Activated T-helper 9 cell treated with anti-CD3 and anti-CD28 coated beads, Interleukin-2, amount 50 U/mL, for 16 hours (primary cell): ENCODE data around the gene ACAA1.
"Not testable (repeated sequence)": the region's sequence is repeated elsewhere in the genome, so short reads cannot be mapped to it uniquely, and the experiment has no call there.

Experiments
- DNase-seq: peaks from one replicate; pipeline ENCODE4 v3.0.0-alpha.2; 2020; ENCODE audit warnings: low read depth

Gene ACAA1

GRCh38 chr3:38101811-38102443 is 35.0 kb downstream of the ACAA1 start:
- no peak for DNase-seq

DNA sequence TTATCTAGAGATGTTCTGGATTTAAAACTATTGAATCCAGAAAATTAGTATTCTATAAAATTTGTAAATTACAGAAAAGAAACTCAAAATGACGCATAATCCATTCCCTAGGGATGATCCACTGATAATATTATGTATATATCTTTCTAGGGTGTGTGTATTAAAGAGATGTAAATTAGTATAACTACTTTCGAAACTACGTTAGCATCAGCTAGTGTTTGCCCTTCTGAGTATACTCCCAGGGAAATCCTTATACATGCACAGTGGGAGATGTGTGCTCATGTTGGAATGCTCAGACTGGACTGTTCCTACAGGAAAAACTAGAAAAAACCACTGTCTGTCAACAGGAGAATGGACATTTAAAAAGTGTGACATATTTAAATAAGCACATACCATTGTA is 36.4 kb downstream of the ACAA1 start:
- DNase-seq = no peak

- no peak for DNase-seq
Measured at GRCh38 chr3:38099518-38099917, 37.4 kb downstream of the ACAA1 start.

GRCh38 chr3:38098376-38098723 is 38.6 kb downstream of the ACAA1 start:
- no peak for DNase-seq

DNA sequence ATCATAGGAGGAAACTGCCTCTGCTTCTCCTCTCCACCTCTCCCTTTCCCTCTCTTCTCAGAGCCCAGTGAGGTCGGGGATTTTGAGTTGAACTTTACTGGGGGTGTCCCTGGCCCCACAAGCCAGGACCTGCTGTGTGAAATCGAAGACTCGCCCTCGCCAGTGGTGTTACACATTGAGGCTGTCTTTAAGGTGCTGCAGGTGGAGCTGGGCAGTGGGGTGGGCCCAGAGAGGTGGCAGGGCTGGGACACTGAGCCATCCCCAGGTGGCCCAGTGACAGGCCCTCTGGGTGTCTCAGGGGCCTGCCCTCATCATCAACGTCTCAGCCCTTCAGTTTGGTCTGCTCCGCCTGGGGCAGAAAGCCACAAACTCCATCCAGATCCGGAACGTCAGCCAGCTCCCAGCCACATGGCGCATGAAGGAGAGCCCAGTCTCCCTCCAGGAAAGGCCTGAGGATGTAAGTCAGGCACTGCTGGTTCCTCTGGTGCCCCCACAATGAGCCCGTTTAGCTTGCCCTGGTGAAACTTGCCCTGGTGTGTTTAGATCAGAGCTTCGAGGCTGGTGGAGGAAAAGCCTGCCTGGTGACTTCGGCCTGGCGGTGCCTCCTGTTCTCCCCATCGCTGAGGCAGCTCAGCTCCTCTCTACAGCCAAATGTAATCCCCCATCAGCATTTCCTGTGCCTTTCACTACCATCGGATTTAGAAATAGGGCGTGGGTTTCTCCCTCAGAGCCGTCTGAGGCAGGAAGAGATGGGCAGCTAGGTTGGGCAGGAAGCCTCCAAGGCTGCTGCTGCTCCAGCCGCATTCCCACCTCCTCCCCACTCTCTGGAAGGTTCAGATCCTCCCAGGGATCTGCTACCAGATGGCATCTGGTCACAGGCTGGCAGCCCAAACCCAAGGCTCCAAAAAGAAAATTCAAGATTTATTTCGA is 39.2 kb downstream of the ACAA1 start:
- DNase-seq = no peak

DNA sequence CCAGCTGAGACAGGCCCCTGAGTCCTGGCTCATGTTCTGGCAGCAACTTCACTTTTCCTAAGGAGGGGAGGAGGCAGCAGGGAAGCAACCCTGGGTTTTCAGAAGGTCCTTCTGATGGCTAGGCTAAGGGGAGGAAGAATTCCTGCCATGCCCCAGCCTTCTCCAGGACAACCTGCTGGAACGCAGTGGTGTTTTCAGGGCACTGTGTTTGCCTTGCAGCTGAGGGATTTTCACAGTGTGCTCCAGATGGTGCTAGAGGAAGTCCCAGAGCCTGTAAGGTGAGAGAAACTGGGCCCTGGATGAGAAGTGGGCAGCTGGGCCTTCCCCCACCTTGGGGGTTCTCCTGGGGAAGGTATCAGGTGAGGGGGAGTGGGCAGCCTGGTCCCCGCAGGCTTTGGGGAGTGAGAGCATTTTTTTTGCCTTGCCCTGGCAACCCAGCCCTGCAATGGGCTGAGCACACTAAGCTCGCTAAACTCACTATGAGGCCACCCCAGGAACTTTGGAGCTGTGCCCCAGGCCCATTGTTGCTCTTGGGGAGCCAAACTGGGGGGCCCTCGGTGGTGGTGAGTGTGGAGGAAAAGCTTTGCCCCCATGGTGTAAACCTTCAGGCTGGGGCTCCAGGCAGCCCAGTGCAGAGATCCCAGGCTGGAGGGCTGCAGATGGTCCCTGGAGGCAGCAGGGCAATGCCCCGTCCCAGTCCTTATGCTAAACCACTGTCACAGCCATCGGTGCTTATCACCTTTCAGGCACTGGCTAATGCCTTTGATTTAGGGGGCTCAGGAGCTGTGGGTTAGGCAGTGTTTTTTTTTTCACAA is 41.1 kb downstream of the ACAA1 start:
- DNase-seq = no peak

DNA sequence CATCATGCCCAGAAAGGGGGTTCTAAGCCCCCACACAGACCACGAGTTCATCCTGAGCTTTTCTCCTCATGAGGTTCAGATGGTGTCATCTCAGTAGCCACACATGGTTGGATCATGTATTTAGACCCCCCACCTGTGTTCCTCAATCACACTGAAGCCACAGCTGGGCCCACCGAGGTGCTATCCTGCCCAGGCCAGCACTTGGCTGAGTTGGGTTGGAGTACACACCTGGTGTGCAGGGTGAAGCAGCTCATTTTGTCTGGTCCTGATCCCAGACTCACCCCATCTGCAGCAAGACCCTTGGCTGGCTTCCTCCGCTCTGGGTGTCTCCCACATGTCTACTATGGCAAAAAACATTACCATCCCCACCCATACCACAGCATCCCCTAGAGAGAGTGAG is 41.9 kb downstream of the ACAA1 start:
- DNase-seq = no peak

GRCh38 chr3:38090453-38090852 is 46.5 kb downstream of the ACAA1 start:
- no peak for DNase-seq

DNA sequence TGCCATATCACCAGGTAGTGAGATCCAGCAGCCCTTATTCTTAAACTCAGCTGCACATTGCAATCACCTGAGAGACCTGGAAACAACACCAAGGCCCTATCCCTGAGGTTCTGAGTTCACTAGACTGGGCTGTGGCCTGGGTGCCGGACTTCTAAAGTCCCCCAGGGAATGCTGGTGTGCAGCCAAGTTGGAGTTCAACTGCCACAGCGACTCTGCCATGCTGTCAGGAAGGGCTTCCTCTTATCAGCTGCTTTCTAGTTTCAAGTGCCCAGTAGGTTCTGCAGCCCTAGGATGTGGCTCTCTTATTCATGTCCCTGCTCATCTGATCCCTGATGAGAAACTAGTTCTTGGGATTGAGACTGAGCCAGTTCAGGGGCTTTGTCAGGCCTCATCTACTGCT is 47.8 kb downstream of the ACAA1 start:
- DNase-seq = no peak

DNA sequence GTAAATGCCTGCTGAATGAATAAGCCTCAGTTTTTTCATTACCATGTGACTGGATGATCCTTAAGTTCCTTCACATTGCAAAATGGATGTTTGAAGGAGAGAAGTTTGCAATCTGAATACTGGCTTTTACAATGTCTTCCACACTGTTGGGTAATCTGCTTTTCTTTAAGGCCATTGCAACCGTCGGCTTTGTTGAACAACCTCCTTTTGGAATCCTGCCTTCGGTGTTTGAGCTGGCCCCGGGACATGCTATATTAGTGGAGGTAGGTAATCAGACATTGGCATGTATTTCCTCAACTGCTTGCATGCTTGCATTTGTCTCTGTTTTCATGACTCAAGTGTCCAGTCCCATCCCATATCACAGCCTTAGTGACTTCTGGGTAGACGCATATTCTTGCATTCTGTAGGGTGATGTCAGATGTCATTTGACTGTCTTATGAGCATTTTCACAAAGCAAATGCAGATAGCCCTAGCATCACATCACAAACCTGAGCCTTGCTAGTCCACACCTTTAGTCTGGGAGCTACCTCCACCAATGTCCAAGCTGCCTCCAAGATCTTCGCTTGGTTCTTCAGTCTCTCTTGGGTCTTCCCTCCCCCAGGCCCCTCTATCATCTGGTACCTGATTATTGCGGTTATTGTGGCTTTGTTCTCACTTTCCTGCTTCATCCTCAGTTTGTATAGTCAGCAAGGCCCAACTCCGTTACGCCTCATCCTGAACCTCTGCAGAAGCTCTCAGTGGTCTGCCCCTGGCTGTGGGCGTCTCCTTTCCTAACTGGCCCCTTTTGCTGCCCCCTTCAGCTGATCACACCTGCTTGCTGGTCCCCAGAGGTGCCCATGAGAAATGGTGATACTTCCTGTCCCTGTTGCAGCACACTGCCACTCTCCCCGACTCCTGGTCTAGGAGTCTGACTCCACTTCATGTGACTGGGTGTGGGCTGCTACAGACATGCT is 48.5 kb downstream of the ACAA1 start:
- no peak for DNase-seq

DNA sequence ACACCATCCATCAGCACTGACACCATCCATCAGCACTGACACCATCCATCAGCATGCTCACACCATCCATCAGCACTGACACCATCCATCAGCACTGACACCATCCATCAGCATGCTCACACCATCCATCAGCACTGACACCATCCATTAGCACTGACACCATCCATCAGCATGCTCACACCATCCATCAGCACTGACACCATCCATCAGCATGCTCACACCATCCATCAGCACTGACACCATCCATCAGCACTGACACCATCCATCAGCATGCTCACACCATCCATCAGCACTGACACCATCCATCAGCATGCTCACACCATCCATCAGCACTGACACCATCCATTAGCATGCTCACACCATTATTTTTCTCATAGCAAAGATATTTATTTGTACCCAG is 49.6 kb downstream of the ACAA1 start:
- DNase-seq = not testable (repeated sequence)

- DNase-seq = no peak
Measured at GRCh38 chr3:38086496-38086895, 50.4 kb downstream of the ACAA1 start.

- DNase-seq = no peak
Measured at GRCh38 chr3:38085943-38086324, 51.0 kb downstream of the ACAA1 start.

DNA sequence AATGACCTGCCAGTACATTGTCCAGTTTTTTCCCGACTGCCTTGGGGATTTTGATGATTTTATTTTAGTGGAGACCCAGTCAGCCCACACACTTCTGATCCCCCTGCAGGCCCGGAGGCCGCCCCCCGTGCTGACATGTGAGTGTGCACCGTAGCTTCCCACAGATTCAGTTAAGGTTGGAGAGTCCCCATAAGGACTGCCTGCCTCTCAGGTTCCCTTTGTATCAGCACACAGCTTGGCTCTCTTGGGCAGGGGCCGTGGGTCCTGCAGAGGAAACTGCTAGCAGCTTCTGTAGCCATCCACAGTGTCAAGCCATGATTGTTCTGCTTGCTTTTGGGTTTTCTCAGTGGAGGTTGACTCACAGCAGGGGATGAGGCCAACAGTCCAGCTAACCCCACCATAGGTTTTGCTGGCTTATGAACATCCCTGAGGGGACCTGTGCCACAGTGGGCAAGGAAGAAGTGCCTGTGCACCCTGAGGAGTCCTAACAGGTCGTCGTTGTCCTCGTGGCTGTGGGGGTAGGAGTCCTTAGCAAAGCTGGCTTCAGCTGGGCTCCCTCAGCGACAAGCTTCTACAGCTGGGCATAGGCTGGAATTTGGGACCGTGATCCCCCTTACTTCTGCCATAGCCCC is 51.5 kb downstream of the ACAA1 start:
- no peak for DNase-seq

DNA sequence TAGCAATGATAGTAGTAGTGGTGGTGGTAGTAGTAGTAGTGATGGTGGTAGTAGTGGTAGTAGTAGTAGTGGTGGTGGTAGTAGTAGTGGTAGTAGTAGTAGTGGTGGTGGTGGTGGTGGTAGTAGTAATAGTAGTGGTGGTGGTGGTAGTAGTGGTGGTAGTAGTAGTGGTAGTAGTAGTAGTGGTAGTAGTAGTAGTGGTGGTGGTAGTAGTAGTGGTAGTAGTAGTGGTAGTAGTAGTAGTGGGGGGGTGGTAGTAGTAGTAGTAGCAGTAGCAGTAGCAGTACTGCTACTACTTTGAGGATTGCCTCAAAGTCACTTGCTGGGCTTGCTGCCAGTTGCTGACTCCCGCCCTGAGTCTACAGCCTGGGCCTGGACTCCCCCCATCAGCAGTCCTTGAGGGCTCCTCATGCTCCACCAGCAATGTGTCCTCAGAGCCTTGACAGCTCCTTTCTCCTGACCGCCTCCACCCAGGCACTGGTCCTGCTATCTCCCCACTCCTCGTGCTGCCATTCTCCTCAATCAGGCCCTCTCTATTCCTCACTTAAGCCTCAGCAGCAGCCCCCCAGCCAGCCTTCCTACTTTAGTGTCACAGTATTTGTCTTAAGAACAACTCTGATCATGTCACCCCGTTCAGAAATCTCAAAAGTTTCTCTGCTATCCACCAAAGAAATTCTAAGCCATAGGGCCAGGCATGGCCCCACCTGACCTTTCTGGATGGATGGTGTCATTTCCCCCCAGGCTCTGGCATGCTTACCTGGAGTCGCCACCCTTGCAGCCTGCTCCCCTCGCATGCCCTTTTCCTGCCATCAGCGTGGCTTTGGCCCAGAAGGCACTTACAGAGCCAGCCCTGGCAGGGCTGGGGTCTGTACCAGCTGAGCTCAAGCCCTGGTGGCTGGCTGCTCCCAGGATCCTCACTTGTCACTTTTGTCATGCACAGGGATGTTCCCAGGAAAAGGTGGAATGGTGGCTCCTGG is 52.3 kb downstream of the ACAA1 start:
- DNase-seq = no peak

DNA sequence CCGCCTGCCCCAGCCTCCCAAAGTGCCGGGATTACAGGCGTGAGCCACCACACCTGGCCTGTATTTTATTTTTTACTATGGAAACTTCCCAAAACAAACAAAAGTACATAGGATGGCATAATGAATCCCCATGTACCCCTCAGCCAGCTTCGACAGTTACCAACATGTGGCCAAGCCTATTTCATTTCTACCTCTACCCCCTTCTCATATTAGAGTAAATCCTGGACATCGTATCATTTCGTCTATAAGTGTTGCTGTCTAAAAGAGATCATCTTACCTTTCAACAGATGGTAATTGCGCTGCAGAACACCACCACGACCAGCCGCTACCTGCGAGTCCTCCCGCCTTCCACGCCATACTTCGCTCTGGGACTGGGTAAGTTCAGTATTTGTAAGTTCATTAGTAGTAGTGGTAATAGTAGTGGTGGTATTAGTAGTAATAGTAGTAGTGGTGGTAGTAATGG is 53.0 kb downstream of the ACAA1 start:
- no peak for DNase-seq

GRCh38 chr3:38083254-38083653 is 53.7 kb downstream of the ACAA1 start:
- not testable (repeated sequence) for DNase-seq

GRCh38 chr3:38082296-38082695 is 54.6 kb downstream of the ACAA1 start:
- DNase-seq = not testable (repeated sequence)

DNA sequence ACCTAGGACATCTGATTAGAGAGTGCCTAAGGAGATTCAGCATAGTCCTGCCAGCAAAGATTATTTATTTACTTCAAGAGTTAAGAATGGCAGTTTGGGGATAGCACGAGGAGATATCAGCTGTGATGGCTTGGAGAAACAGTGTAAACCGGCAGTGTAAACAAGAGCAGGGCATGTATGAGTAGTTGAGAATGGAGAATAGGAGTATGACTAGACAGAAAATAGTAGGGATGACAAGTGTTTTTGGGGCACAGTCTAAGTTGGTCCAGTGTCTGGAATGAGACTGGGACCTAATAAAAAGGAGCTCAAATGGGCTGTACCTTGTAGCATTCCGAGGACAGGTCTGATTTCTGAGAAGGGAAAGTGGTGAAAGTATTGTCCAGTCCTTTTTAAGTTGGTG is 59.9 kb downstream of the ACAA1 start:
- not testable (repeated sequence) for DNase-seq
